Activated CD8-positive, alpha-beta memory T cell treated with anti-CD3 and anti-CD28 coated beads for 24 hours (primary cell): ENCODE results near the gene ANKS4B.
"Not testable (repeated sequence)": the region's sequence is repeated elsewhere in the genome, so short reads cannot be mapped to it uniquely, and the experiment has no call there.

Source experiments
- DNase-seq: peaks from one replicate; pipeline ENCODE4 v3.0.0-alpha.2; 2020

The ANKS4B gene

DNA sequence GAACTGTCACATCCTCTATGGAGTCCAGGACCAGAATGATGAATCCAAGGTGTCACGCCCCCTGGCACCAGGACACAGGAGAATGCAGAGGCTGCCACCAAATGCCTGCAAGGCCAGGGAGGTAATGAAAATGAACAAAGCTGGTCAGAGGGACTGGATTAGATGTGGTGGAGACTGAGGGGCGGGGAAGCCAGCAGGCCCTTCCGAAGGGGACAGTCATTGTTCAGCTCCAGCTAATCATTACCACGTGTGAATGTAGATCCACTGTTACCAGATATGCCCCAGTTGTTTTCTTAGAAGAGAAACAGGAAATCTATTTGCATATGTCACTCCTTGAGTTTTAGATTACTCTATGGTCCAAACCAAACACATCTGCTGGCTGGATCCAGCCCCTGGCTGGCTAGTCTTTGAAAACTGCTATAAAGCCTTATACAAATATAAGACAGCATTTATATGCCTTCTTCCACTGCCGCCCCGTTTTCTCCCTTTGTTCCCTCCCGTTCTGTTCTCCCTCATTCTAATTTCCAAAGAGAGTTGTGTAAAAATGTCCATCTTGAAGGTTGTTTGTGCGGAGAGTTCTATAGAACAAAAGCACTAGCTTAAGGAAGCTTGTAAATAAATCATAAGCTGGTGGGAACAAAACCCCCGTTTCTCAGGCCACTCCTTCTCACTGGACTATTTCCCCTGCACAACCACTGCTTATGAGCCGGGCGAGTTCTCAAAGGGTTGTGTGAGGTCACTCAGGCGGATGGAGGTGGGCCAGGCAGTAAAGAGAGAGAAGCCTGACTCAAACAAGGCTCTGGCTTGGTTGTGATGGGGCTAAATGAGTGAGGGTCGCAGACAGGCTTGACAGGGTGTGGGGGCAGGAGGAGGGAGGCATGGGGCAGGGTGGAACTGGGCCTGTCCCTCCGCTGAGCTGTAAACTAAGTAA, 30.4 kb downstream of the ANKS4B start:
- DNase-seq: peak; percentile 38

DNA sequence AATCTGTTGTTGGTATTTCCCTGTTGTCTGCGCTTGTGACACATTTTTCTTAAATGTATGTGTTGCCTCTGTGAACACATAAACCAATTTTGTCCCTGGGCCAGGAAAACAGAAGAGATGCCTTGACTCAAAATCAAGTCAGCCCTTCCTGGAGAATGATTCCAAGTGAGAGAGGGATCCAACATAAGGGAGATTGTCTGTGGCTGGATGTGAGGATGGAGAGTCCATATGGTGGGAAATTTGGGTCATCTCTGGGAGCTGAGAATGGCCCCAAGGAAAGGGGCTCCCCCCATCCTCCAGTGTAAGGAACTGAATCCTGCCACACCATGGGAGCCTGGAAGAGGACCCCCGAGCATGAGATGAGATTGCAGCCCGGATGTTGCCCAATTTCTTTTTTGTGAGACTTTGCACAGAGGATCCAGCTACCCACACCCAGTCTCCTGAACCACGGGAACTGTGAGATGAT, 31.1 kb downstream of the ANKS4B start:
- peak; percentile 11 for DNase-seq

DNA sequence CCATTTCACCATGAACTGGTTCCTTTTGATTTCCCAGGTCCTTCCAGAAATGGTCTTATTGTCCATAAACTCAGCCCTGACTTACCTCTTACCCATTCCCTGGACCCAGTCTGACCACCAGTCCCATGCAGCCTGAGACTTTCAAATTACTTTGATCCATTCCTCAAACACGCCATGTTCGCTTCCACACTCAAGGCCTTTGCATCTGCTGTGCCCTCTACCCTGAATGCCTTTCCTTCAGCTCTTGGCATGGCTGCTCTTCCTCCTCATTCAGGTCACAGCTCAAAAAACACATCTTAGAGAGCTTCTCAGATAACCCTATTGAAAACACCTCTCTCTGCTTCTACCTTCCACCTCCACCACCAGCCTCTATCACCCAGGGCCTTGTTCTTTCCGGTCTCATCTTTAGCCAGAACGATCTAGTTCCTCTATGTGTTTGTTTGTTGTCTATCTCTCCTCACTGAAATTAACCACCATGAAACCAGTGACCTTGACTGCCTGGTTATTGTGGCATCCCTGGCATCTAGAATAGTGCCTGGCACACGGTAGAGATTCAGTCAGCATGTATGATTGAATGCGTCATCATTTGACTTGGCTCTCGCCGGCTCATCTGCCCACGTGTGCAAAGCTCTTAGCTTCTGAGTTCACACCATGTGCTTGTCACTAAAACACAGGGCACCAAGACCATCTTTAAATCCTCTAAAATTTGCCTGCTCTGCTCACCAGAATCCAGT, 31.8 kb downstream of the ANKS4B start:
- DNase-seq: peak; percentile 9

DNA sequence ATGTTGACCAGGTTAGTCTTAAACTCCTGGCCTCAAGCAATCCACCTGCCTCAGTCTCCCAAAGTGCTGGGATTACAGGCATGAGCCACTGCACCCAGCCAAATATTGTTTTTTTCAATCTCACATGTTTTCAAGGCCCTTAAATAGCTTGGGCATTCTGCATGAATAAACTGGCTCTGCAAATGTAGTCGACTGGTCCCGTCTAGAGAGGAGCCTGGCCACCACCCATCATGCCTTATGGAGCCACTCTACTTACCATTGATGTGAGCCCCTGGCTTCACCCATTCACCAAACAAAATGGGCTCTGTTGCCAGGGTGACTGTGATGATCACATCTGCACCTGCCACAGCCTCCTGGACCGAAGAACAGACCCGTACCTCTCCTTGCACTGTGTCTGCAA, 33.8 kb downstream of the ANKS4B start:
- DNase-seq: peak; percentile 33

DNA sequence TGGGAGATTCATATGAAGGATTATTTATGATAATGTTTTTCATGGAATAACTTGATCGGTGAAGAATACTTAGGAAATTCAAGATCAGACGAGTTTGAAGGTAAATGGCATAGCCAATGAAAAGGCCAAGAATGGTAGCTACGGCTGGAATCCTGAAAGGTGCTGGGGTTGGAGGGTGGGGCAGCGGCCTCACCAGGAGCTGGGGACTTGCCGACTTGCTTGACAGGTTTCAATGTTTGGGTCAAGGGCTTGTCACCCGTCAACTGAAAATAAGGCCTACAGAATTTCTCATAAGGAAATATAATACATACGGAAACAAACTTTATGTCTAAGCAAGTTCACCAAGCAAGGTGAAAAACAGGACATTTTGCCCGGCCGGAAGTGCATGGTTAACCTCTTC, 34.7 kb downstream of the ANKS4B start:
- DNase-seq: no peak

GRCh38 chr16:21272253-21272652, 38.8 kb downstream of the ANKS4B start:
- no peak for DNase-seq

DNA sequence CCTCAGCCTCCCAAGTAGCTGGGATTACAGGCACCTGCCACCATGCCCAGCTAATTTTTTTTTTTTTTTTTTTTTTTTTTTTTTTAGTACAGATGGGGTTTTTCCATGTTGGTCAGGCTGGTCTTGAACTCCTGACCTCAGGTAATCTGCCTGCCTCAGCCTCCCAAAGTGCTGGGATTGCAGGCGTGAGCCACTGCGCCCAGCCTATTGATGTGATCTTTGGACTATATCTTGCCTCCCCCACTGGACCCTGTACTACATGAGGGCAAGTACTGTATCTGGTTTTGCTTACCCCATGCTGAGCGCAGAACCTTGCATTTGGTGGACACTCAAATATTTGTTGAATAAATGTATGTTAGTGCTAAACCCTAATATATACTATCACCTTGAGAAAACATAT, 39.3 kb downstream of the ANKS4B start:
- DNase-seq: not testable (repeated sequence)

- no peak for DNase-seq
Measured at GRCh38 chr16:21274172-21274726, 40.8 kb downstream of the ANKS4B start.

GRCh38 chr16:21275529-21275928, 42.0 kb downstream of the ANKS4B start:
- no peak for DNase-seq

GRCh38 chr16:21276090-21276489, 42.6 kb downstream of the ANKS4B start:
- DNase-seq: peak; percentile 21

GRCh38 chr16:21277045-21277926, 43.8 kb downstream of the ANKS4B start:
- DNase-seq: no peak

- peak; percentile 69 for DNase-seq
Measured at GRCh38 chr16:21277927-21278706, 44.6 kb downstream of the ANKS4B start, which contains the start of gene CRYM. TSS of gene CRYM (minus strand) at chr16:21278290. CDS start at chr16:21278251, 39 bp downstream.

- no peak for DNase-seq
Measured at GRCh38 chr16:21279501-21279900, 46.0 kb downstream of the ANKS4B start.

- no peak for DNase-seq
Measured at GRCh38 chr16:21281698-21282389, 48.3 kb downstream of the ANKS4B start.

DNA sequence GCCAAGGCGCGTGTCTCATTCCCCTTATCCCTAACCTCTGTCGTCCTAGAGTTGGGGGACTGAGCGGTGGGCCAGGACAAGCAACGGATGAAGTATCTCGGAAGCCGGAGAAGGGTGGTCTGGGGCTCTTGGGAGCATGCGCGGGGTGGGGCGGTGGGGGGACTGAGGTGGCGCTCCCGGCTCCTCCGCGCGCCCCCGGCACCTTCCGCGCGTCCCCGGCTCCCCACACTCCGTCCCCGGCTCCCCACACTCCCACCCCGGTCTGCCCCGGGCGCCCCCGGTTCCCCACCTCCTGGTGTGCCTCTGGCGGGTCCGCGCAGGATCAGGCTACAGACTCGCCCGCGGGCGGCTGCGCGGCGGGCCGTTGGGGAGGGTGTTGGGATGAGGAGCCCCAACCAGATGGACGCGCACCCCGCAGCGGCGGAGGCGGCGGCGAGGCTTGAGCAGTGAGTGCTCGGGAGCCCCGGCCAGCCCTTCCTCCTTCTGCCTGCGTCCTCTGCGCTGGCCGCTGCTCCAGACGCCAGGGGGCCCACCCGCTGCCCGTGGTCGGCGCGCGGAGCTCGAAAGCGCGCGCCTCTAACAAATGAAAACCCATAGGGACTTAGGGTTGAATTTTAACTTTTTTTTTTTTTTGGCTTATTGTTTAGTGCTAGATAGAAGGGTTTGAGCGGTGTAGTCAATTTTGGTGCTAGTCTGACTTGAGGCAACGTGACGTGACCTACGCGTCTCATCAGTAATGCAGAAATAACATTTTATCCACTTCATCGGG, 50.2 kb downstream of the ANKS4B start:
- no peak for DNase-seq

DNA sequence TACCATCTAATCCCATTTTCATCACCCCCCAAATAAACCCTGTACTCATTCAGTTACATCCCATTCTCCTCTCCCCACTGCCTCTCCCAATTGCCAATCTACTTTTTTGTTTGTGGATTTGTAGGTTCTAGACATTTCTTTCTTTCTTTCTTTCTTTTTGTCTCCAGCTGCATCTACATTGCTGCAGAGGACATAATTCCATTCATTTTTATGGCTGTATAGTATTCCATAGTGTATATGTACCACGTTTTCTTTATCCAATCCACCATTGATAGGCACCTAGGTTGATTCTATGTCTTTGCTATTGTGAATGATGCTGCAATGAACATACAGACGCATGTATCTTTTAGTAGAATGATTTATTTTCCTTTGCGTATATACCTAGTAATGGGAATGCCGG, 50.9 kb downstream of the ANKS4B start:
- DNase-seq: no peak

DNA sequence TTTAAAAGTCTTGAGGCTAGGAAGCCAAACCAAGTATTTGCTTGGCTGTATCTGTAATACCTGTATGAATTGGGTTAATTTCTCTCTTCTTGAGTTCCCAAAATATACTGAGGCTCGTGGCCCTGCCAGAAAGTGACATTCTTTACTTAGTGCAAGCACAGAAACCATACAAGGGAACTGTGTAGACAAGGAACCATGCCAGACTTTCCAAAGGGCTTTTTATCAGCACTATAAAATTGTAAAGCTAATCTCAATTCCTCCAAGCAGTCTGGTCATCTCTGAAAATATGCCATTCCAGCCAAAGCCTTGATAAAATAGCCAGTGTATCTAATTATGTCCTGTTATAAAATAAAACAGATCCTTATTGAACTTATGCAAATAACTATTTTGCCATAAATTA, 51.8 kb downstream of the ANKS4B start:
- DNase-seq: no peak

GRCh38 chr16:21289789-21290188, 56.3 kb downstream of the ANKS4B start:
- DNase-seq: not testable (repeated sequence)

GRCh38 chr16:21300309-21301167, 67.0 kb downstream of the ANKS4B start:
- no peak for DNase-seq
